H1 (cell line): ENCODE measurements around the gene PCCA.

ENCODE experiments used
- CEBPB ChIP-seq: IDR thresholded peaks from 2 replicates; pipeline ENCODE4 v1.6.1; 2012; ENCODE audit warnings: low read depth, low read length
- EZH2 ChIP-seq: fragments of 200-600 bp; sonication (generic); IDR thresholded peaks from 2 replicates; pipeline ENCODE4 v1.7.1; 2012; ENCODE audit warnings: low read depth, mild to moderate bottlenecking, moderate library complexity, low read length, inconsistent platforms; ENCODE audit not compliant: severe bottlenecking
- GABPA ChIP-seq: IDR thresholded peaks from 2 replicates; pipeline ENCODE4 v1.6.1; 2011; ENCODE audit warnings: mild to moderate bottlenecking, low read length, moderate library complexity, borderline replicate concordance; ENCODE audit not compliant: insufficient read depth
- NRF1 ChIP-seq: IDR thresholded peaks from 2 replicates; pipeline ENCODE4 v1.6.1; 2011; ENCODE audit warnings: mild to moderate bottlenecking, low read depth, low read length, improper control_type of control experiment
- POLR2A ChIP-seq, 2 experiments: IDR thresholded peaks; 1 replicate in 1 of 2; 2 replicates in 1 of 2; pipeline ENCODE4 v1.6.1; 2011; ENCODE audit warnings: low read depth in 2 of 2, low read length in 2 of 2, mild to moderate bottlenecking in 2 of 2; ENCODE audit errors: control extremely low read depth in 1 of 2
- POLR2AphosphoS5 ChIP-seq: IDR thresholded peaks from 2 replicates; pipeline ENCODE4 v1.6.1; 2011; ENCODE audit warnings: low read depth, low read length
- RBBP5 ChIP-seq: IDR thresholded peaks from 2 replicates; pipeline ENCODE4 v1.7.1; 2012; ENCODE audit warnings: low read depth, mild to moderate bottlenecking, inconsistent platforms, low read length, moderate library complexity, borderline replicate concordance
- SUZ12 ChIP-seq: fragments of 200-600 bp; sonication (generic); IDR thresholded peaks from 2 replicates; pipeline ENCODE4 v1.6.1; 2012; ENCODE audit warnings: mild to moderate bottlenecking, inconsistent platforms, low read length, moderate library complexity, mixed read lengths
- TF ChIP-seq, protein P1 (sequence below): IDR thresholded peaks from 2 replicates; pipeline ENCODE4 v1.6.1; 2011; ENCODE audit warnings: low read length, improper control_type of control experiment
- TF ChIP-seq, protein P2 (sequence below), 3 experiments: IDR thresholded peaks; 1 replicate in 2 of 3; 2 replicates in 1 of 3; pipeline versions ENCODE4 v1.5.1 to v1.6.1; 2011; ENCODE audit warnings: low read length in 3 of 3, mild to moderate bottlenecking in 3 of 3, inconsistent platforms in 2 of 3, low read depth in 1 of 3, moderate library complexity in 1 of 3; ENCODE audit not compliant: insufficient read depth in 1 of 3; ENCODE audit errors: control extremely low read depth in 1 of 3

DNA sequence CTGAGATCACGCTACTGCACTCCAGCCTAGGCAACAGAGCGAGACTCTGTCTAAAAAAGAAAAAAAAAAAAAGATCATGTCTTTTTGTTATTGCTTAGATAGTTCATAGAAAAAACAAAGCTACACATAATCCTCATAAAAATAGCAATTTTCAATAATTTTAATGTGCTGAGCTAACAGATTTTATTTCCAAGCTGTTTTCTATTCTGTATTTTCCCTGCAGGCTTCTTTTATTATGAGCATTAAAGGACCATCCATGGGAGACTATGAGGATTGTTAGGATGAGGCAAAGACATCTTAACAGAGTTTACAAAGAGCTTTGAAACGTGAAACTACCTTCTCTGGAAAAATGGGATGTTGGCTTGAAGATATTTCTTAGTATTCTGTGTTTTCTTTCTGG lies 71.6 kb downstream of the PCCA start:
- no peak for TF ChIP-seq GABPA
- no peak for TF ChIP-seq EZH2
- TF ChIP-seq POLR2A (IDR thresholded peaks at IDR 0.05; ENCODE audit: control extremely low read depth in 1 of 2, low read depth in 2 of 2, low read length in 2 of 2), result no peak
- TF ChIP-seq NRF1, result no peak
- no peak for TF ChIP-seq POLR2AphosphoS5
- TF ChIP-seq RBBP5, result no peak
- TF ChIP-seq, protein P1, sequence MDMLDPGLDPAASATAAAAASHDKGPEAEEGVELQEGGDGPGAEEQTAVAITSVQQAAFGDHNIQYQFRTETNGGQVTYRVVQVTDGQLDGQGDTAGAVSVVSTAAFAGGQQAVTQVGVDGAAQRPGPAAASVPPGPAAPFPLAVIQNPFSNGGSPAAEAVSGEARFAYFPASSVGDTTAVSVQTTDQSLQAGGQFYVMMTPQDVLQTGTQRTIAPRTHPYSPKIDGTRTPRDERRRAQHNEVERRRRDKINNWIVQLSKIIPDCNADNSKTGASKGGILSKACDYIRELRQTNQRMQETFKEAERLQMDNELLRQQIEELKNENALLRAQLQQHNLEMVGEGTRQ, result no peak
- TF ChIP-seq, protein P2, sequence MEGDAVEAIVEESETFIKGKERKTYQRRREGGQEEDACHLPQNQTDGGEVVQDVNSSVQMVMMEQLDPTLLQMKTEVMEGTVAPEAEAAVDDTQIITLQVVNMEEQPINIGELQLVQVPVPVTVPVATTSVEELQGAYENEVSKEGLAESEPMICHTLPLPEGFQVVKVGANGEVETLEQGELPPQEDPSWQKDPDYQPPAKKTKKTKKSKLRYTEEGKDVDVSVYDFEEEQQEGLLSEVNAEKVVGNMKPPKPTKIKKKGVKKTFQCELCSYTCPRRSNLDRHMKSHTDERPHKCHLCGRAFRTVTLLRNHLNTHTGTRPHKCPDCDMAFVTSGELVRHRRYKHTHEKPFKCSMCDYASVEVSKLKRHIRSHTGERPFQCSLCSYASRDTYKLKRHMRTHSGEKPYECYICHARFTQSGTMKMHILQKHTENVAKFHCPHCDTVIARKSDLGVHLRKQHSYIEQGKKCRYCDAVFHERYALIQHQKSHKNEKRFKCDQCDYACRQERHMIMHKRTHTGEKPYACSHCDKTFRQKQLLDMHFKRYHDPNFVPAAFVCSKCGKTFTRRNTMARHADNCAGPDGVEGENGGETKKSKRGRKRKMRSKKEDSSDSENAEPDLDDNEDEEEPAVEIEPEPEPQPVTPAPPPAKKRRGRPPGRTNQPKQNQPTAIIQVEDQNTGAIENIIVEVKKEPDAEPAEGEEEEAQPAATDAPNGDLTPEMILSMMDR (IDR thresholded peaks at IDR 0.05; ENCODE audit: control extremely low read depth in 1 of 3, insufficient read depth in 1 of 3, low read depth in 1 of 3, low read length in 3 of 3), result no peak
- no peak for TF ChIP-seq CEBPB
- no peak for TF ChIP-seq SUZ12
